ENCODE data around the gene NAA38.

Gene NAA38, protein sequence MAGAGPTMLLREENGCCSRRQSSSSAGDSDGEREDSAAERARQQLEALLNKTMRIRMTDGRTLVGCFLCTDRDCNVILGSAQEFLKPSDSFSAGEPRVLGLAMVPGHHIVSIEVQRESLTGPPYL
- 16.2 to 40.4 (median 27.8) reads per million in 18 experiments for total RNA-seq

DNA sequence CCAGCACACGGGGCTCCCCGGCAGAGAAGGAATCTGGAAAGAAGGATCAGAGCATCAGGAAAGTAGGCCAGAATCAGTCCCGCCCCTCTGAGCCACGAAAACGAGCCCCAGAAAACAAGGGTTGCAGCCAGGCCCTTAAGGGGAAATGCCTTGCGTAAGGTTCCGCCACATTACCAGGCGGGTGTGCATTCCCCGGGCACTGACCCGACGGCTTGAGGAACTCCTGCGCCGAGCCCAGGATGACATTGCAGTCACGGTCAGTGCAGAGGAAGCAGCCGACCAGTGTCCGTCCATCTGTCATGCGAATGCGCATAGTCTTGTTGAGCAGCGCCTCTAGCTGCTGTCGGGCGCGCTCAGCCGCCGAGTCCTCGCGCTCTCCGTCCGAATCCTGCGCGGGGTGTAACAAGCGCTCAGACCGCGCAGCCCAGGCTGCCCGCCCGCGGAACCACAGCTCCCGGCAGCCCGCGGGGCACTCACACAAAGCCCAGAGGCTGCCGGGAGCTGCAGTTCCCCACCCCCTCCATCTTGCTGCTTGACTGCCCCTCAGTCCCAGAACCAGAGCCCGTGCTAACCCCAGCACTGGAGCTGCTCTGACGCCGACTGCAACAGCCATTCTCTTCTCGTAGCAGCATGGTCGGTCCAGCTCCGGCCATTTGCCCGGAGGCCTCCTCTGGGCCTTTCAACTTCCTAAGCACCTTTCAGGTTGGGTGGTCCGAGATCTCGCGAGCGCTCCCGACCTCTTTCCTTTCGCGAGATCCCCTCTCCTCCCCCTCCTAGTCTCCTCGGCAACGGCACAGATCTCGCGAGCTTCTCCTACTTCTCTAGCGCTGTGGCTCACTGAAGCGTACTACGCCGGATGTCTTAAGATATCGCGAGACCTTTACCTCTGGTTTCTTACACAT, at the start of gene NAA38:
NAA38 (minus strand) TSS at position 749 of the 902 bp plus-strand sequence; CDS start at position 653, 96 bp downstream.
- DNase-seq: peak; percentile 99

DNA sequence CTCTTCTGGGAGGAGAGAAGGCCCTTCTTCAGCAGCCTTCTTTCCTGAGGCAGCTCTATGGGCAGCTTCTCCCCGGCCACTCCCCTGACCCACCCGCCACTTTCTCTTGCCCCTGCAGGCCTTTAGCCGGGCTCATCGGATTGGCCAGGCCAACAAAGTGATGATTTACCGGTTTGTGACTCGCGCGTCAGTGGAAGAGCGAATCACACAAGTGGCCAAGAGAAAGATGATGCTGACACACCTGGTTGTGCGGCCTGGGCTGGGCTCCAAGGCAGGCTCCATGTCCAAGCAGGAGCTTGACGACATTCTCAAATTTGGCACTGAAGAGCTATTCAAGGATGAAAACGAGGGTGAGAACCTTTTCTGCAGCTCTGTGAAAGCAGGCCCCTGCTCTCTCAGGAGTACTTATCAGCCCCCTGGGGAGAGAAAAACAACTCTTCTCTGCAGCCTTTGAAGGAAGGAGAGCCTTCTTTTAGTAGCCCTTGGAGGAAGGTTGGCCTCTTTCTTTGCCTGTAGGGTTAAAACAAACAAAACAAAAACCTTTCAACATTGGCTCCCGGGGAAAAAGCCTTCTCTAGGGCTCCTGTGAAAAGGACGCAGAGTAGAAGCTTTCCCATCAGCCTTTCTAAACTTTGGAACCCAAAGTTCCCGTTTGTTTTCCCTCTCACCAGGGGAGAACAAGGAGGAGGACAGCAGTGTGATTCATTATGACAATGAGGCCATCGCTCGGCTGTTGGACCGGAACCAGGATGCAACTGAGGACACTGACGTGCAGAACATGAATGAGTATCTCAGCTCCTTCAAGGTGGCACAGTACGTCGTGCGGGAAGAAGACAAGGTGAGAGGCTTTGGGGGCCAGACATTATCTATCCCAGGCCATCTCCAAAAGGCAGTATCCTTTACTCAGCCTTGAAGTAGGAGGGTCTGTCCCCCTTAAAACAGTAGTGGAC, 46.1 kb upstream of the NAA38 start:
- no peak for DNase-seq

DNA sequence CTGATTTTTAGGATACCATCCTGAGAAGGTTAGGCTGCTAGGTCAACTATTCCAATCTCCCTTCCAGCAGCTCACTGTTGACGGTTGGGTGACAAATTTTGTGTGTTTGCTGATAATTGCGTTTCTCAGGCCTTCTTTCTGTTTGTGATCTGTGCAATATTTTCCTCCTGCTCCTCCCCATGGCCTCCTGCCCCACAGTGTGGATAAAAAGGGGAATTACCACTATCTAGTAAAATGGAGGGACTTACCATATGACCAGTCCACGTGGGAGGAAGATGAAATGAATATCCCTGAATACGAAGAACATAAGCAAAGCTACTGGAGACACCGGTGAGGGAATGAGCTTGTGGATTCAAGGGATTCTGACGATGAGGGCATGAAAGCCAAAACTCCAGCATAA, 40.4 kb upstream of the NAA38 start:
- peak; percentile 73 to 83 for DNase-seq

GRCh38 chr17:7897090-7897489, 39.7 kb upstream of the NAA38 start:
- DNase-seq: no peak

- DNase-seq: no peak
These were observed 37.5 kb upstream of the NAA38 start for GRCh38 chr17:7894866-7895265.

DNA sequence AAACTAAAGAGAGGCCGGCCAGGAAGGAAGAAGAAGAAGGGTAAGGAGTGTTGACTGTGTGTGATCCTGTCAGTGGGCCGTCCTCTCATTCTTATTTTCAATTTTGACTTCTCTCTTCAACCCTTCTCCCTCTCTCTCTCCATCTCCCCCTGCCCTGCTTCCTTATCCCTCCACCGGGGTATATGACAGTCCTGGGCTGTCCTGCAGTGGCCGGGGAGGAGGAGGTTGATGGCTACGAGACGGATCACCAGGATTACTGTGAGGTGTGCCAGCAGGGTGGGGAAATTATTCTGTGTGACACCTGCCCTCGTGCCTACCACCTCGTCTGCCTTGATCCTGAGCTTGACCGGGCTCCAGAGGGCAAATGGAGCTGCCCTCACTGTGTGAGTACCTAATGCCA, 36.9 kb upstream of the NAA38 start:
- no peak for DNase-seq

GRCh38 chr17:7893187-7893880, 36.0 kb upstream of the NAA38 start:
- DNase-seq: no peak

DNA sequence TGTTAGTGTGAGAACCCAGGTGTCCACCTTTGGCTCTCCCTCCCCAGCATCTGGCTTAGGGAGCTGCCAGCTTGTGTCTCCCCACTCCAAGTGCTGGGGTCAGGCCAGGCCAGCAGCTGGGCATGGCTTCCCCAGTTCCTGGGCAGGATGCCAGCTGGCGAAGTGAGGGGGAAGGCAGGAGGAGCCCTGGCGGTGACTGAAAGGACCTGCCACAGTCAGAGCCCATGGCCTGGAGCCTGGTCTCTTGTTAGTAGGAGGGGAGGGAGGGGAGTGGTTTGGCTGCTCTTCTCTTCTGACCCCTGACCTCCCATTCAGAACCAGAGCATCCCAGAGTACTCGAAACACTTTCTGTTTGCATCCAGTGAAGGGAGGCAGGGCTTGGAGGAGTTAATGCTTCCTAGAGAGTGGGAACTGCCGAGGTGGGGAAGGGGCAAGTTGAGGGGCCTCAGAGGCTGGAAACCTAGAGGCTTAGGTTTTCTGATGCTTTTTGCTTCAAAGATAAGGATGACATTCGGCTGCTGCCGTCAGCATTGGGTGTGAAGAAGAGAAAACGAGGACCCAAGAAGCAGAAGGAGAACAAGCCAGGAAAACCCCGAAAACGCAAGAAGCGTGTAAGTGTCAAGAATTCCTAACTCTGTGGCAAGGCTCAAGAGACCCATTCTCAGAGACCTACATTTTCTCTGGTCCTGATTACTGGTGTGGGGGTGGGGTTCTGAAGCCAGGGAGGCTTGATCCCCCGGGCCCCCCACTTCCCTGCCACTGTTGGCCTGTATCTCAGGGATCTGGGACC, 32.0 kb upstream of the NAA38 start:
- peak; percentile 88 to 89 for DNase-seq

DNA sequence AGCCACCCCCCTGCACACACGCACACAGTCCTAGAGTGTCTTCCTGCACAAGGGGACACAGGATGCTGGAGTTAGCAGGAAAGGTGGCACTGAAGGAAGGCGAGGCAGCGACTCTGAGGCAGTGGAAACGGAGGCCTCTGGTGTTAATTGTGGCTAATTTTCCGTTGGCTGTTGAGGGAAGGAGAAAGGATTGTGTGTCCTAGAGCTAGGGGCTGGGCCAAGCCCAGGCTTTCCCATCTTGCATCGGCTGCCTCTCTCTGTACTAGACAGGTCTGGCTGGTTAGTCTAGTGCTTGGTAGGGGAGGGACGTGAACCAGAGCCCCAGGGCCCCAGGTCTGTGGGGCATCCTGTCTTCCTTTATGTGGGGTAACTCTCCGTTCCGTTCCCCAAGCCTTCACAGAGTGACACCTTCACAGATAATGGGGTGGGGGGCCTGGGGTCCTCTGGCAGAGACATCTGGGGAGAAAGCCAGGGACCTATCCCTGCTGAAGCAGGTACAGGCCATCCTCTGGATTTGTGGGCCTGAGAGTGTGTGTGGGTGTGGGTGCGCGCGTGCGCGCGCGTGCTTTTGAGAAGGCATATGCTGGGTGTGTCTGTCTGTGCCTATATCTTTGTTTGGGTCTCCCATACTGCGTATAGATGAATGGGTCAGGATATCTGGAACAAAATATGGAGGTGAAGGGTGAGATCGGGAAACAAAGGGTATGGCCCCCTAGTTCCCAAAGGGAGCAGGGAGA, 31.0 kb upstream of the NAA38 start, which contains the start of gene CHD3:
CHD3 (plus strand) TSS at position 606 of the 737 bp plus-strand sequence. CDS start 212 bp downstream, outside the sequence.
- DNase-seq: no peak

DNA sequence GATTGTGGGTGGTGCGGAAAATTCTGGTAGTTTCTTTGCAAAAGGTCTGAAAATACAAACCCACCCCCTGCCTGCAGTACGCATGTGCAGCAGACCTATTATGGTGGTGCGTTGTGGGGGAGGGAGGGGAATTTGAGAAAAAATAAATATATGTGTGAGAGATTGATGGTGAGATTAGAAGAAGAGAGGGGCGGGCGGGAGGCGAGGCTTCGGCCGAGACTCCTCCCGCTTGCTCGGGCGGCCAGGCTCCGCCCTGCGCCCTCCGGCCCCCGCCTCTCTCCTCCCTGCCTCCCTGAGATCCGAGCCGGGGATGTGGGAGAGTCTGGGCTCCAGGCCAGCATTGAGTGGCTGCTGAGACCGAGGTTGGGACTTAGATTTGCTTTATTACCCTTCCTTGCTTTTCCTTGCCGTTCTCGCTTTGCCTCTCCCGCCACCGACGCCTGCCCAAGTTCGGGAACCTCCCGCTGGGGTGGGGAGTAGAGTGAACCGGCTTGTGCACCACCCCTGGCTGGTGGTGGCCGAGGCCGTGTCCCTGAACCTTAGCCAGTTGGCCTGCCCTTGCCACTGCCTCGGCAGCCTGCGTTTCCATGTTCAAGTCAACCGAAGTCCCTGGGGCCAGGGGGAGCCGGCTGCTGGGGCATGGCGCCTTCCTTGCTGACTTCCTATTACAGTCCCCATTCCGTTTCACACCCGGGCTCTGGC, 30.3 kb upstream of the NAA38 start:
- DNase-seq: peak; percentile 76 to 82

DNA sequence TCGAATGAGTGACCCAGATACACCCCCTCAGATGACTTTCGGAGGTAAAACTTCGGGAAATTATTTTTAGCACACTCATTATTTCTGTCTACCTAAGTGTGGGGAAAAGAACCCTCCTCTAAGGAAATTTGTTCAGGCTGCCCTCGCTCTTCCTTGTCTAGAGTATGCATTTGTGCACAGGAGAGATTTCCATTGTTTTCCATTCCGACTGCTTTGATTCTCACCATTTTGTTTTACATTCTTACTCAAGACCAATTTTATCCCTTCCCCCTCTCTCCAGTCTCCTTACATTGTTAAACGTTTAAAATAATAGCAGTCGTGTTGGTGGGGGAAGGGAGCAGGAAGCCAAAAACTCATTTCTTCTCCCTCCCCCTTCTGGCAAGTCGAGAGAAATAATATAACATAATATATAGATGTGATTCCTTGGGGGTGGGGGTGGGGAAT, 29.7 kb upstream of the NAA38 start:
- peak in 1 of 2 donors; percentile 45 for DNase-seq

DNA sequence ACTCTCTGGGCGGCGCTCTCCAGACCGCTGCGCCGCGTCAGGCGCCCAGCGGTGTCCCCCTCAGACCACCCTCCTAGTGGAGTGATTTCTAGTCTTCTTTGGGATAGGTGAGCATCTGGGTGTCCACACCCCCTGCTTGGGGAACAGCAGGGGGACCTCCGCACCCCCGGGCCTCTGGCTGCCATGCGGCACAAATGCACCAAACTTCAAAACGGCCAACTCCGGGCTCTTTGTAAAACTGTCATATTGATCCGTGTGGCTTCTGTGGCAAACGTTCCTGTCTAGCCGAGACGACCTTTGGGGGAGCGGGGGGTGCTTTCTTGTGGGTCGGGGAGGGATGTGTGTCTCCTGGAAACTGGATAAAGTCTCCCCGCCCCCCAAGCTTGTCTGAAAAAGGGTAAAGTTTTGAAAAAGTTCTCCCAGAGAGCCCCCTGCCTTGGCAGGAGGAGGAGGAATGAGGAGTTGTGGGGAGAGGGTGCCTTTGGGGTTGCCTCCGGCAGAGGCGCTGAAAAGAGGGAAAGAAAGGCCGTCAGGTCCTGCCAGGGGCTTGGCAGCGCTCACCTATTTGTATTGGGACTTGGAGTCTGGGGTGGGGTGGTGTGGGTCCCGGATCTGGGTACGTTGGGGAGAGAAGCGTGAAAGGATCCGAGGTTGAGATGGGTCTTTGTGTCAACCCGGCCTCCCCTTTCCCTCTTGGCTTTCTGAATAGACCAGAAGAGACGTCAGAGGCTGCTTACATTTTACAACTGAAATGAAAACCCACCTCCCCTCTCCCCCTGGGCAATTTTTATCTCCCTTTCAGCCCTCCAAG, 29.1 kb upstream of the NAA38 start:
- DNase-seq: no peak

- peak; percentile 30 to 40 for DNase-seq
These were observed 28.2 kb upstream of the NAA38 start for GRCh38 chr17:7885367-7886226.

- peak in 1 of 2 donors; percentile 24 for DNase-seq
These were observed 27.4 kb upstream of the NAA38 start for GRCh38 chr17:7884581-7885366.

DNA sequence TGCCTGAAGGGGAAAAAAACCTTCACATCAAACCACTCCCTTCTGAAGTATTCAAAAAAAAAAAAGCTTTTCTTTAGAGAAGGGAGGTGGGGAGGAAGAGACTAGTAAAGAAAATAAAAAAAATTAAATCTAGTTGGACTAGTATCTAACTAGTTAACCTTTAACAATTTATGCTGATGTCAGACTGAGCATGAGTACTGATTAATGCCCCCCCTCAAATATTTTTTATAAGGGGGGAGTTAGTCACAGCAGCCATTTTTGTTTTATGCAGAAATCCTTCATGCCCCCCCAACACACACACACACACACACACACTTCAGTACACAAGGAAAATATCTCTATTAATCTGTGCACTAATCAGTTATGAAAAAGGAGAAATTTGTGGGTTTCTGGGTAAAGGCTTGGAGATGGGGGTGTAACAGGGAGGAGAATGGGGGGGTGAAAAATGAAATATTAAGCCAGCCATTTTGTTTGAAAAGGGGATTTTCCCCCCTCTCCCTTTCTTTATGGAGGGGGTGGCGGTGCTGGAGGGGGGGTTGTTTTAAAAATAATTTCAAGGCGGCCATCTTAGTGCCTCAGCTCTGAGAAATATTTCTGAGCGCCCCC, 26.5 kb upstream of the NAA38 start:
- no peak for DNase-seq

DNA sequence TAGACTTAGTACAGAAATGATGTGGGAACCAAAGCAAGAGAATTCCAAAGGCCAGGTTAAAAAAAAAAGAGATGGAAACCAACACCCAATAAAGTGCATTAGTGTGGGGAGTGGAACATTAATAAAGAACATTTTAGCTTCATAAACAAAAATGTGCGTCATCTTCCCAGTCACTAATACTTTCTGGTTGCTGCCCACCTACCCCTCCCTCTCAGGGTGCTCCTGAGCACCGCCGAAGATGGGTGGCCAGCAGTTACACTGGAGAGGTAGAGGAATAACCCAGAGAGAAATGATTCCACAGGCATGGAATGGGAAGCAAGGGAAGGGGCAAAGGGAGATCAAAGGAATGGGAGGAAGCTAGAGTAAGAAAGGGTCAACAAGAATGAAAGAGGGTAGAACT, 25.3 kb upstream of the NAA38 start:
- DNase-seq: no peak

- no peak for DNase-seq
These were observed 24.7 kb upstream of the NAA38 start for GRCh38 chr17:7882068-7882467.

Measured in inflammatory macrophage (primary cell).